Measurements from ENCODE around the gene RBM4B. TPM values are rescaled to one million over a fixed set of nuclear protein-coding genes. Genes with fewer than 3 reads are reported as not detected.

RBM4B gene
- total RNA-seq, 2 donors from 2014 or later, result 9.0 to 9.7 TPM

GRCh38 chr11:66631883-66632282, 45.8 kb downstream of the RBM4B start:
- no peak for DNase-seq (ENCODE audit: low spot score)
- Histone ChIP-seq H3K4me1 (peaks cover 0 to 6% of the 10 kb centered on the region in 2 donors), H3K36me3 (peaks cover 36% of the 10 kb centered on the region), H3K9me3 (no peaks in the 10 kb centered on the region), H3K4me3 (no peak overlapping the region), H3K27me3 (no peaks in the 10 kb centered on the region), H3K27ac (no peak overlapping the region)
- no peak for TF ChIP-seq CTCF (IDR thresholded peaks at IDR 0.05)

GRCh38 chr11:66629356-66629755, 48.3 kb downstream of the RBM4B start:
- no peak for DNase-seq (ENCODE audit: low spot score)
- Histone ChIP-seq H3K27me3 (no peaks in the 10 kb centered on the region), H3K36me3 (peaks cover 61% of the 10 kb centered on the region), H3K4me1 (peaks cover 0 to 19% of the 10 kb centered on the region in 2 donors), H3K4me3 (no peak overlapping the region), H3K9me3 (no peaks in the 10 kb centered on the region), H3K27ac (no peak overlapping the region)
- TF ChIP-seq CTCF (IDR thresholded peaks at IDR 0.05), result no peak

GRCh38 chr11:66628061-66628603, 49.6 kb downstream of the RBM4B start:
- peaks cover 69% of the 10 kb centered on the region for H3K36me3 ChIP-seq
- no peak for TF ChIP-seq CTCF (IDR thresholded peaks at IDR 0.05)
- H3K27ac ChIP-seq, result no peak overlapping the region
- peaks cover 0 to 29% of the 10 kb centered on the region in 2 donors for H3K4me1 ChIP-seq
- no peaks in the 10 kb centered on the region for H3K27me3 ChIP-seq
- no peak overlapping the region for H3K4me3 ChIP-seq
- DNase-seq (ENCODE audit: low spot score), result no peak
- H3K9me3 ChIP-seq, result no peaks in the 10 kb centered on the region

GRCh38 chr11:66626926-66627325, 50.8 kb downstream of the RBM4B start:
- no peaks in the 10 kb centered on the region for H3K9me3 ChIP-seq
- H3K4me3 ChIP-seq, result no peak overlapping the region
- H3K4me1 ChIP-seq, result peaks cover 0 to 37% of the 10 kb centered on the region in 2 donors
- no peak for DNase-seq (ENCODE audit: low spot score)
- peak overlapping the region in 1 of 2 donors; percentile 19 for H3K27ac ChIP-seq
- no peak for TF ChIP-seq CTCF (IDR thresholded peaks at IDR 0.05)
- no peaks in the 10 kb centered on the region for H3K27me3 ChIP-seq
- H3K36me3 ChIP-seq, result peaks cover 67% of the 10 kb centered on the region

GRCh38 chr11:66626382-66626781, 51.3 kb downstream of the RBM4B start:
- Histone ChIP-seq H3K4me3 (no peak overlapping the region), H3K9me3 (no peaks in the 10 kb centered on the region), H3K27me3 (no peaks in the 10 kb centered on the region), H3K27ac (no peak overlapping the region), H3K4me1 (peaks cover 0 to 43% of the 10 kb centered on the region in 2 donors), H3K36me3 (peaks cover 67% of the 10 kb centered on the region)
- DNase-seq (ENCODE audit: low spot score), result no peak
- TF ChIP-seq CTCF (IDR thresholded peaks at IDR 0.05), result no peak

- peaks cover 67% of the 10 kb centered on the region for H3K36me3 ChIP-seq
- no peak for TF ChIP-seq CTCF (IDR thresholded peaks at IDR 0.05)
- no peak for DNase-seq (ENCODE audit: low spot score)
- no peak overlapping the region for H3K4me3 ChIP-seq
- no peak overlapping the region for H3K27ac ChIP-seq
- H3K9me3 ChIP-seq, result no peaks in the 10 kb centered on the region
- peaks cover 0 to 49% of the 10 kb centered on the region in 2 donors for H3K4me1 ChIP-seq
- H3K27me3 ChIP-seq, result no peaks in the 10 kb centered on the region
Observed at GRCh38 chr11:66625752-66626149, 51.9 kb downstream of the RBM4B start.

Measured in right atrium auricular region (tissue), 2 donors.